ENCODE measurements around the gene TEX264.

GRCh38 chr3:51684971-51685751 lies 14.1 kb downstream of the TEX264 start:
- TF ChIP-seq, protein P1, sequence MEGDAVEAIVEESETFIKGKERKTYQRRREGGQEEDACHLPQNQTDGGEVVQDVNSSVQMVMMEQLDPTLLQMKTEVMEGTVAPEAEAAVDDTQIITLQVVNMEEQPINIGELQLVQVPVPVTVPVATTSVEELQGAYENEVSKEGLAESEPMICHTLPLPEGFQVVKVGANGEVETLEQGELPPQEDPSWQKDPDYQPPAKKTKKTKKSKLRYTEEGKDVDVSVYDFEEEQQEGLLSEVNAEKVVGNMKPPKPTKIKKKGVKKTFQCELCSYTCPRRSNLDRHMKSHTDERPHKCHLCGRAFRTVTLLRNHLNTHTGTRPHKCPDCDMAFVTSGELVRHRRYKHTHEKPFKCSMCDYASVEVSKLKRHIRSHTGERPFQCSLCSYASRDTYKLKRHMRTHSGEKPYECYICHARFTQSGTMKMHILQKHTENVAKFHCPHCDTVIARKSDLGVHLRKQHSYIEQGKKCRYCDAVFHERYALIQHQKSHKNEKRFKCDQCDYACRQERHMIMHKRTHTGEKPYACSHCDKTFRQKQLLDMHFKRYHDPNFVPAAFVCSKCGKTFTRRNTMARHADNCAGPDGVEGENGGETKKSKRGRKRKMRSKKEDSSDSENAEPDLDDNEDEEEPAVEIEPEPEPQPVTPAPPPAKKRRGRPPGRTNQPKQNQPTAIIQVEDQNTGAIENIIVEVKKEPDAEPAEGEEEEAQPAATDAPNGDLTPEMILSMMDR (conservative IDR thresholded peaks at IDR 0.05; ENCODE audit: low read length): no peak
- TF ChIP-seq EZH2phosphoT487 (IDR thresholded peaks at IDR 0.05; ENCODE audit: borderline replicate concordance, low read depth, low read length): no peak
